Fibroblast of mammary gland (primary cell): Measurements from ENCODE around the gene CORO7.

Source experiments
- DNase-seq: peaks from one replicate; pipeline ENCODE4 v3.0.0-alpha.2; 2010; ENCODE audit warnings: low read depth
- H3K4me3 ChIP-seq: 2 replicates; pipeline ENCODE4 v1.5.1; 2011; ENCODE audit warnings: low read depth, mild to moderate bottlenecking, low read length, moderate library complexity; ENCODE audit not compliant: control insufficient read depth
- CTCF ChIP-seq: conservative IDR thresholded peaks from 2 replicates; pipeline ENCODE4 v1.5.1; 2011; ENCODE audit warnings: low read depth, low read length, inconsistent platforms; ENCODE audit not compliant: control insufficient read depth, insufficient read depth

The CORO7 gene

GRCh38 chr16:4373909-4374742 lies 42.3 kb downstream of the CORO7 start:
- TF ChIP-seq CTCF: no peak
- DNase-seq: peak; percentile 95
- peak overlapping the region; percentile 89 for H3K4me3 ChIP-seq

DNA sequence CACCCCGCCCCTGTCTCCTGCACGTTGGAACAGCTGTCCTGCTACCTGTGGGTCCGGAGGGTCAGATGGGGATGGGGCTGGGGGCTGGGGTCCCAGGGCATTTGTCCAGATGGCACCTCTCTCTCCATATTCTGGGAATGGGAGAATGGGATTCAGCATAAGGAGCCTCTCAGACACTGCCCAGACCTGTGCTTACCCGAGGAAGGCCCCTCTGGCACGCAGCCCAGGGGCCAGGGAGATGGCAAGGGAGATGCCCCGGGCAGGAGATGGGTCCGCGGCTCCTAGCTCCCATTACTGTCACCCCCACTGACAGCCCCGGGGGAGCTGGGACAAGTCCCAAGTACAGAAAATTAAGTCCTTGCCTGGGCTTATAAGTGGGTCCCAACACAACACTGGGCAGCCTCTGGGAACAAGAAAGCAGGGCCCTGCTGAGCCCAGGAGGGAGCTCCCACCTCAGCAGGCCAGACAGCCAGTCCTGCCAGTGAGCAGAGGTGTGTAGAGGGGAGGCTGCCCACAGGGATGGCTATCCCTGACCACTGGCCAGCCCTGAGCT lies 43.0 kb downstream of the CORO7 start:
- no peak for DNase-seq
- peak overlapping the region; percentile 89 for H3K4me3 ChIP-seq
- no peak for TF ChIP-seq CTCF

DNA sequence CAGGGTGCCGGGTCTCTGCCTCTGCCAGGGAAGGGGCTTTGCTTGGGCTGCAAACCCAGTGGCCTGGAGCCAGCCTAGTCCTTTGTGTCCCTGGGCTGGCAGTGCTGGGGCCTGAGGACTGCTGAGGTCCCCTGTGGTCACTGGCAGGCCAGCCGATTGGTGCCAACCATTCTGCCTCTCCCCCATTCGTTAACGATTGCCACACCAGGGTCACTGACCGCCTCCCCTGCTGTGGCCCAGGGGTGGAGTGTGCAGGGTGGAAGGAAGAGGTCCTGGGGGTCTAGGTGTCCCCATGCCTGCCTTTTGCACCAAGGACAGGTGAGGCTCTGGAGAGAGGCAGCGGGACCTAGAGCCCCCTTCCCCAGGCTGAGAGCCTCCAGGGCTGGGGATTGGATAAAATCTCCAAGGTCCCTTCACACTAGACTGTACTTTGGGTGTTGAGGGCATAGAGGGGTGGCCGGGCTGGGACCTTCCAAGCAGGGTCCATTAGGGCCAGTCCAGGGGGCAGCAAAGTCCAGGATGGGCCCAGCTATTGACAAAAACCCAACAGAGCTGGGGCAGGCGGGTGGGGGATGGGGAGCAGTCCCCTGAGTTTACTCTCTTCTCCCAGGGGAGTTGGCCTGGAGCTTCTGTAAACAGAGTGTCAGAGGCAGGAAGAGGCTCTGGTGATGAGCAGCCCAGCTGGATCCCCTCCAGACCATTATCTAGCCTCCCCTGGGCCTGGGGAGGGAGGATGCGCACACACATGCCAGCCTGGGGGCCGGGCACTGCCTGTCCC lies 43.6 kb downstream of the CORO7 start:
- peak; percentile 89 for DNase-seq
- H3K4me3 ChIP-seq: peak overlapping the region; percentile 89
- no peak for TF ChIP-seq CTCF

DNA sequence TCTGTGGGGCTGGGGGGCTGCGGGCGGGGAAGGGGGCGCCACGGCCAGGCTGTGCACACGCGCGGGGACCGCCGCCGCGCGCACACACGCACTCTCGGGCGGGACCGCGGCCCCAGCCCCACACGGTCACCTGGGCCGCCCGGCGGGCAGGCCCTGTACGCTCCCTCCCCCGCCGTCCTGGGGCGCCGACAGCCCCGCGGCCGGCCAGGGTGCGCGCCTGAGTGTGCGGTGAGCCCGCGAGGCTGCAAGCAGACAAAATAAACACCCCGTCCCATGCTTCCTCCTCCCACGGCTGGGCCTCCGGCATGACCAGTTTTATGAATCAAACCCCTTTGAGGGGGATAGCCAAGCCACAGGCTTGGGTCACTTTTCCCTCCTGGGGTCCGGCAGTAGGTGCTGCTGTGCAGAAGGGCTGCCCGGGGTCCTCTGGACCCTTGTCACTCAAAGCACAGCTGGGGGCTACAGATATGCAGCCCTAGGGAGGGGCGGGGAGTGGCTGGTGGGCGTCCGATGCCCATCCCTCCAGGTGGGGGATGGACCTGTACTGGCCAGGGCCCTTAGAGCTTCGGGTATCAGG lies 44.3 kb downstream of the CORO7 start:
- no peak for TF ChIP-seq CTCF
- DNase-seq: no peak
- H3K4me3 ChIP-seq: peak overlapping the region; percentile 89

- DNase-seq: peak; percentile 68
- no peak for TF ChIP-seq CTCF
- H3K4me3 ChIP-seq: peak within 1 kb of the TSS; percentile 89
Measured at GRCh38 chr16:4371357-4372000, 44.9 kb downstream of the CORO7 start, which contains the start of gene VASN. Gene VASN, plus strand, starts transcription at chr16:4371848. Its CDS starts 9,030 bp downstream, at chr16:4380878.
